ENCODE measurements around the gene SRSF9.

DNA sequence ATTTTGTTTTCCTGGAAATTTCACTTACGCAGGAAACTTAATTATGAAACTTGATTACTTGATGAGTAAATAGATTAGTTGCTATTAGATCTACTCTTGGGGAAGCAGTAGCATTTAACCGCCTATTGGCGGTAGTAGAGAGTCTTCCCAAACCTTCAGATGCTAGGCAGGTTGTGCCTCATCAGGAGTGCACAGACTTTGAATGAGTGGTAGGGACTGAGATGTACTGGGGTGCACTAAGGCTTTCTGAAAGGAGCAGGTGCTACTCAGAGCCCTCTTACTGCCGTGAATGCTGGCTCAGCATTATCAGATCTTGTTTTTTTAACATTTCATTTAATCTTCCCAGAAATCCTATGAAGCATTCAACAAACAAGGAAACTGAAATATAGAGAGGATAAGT lies 15.6 kb downstream of the SRSF9 start:
- TF ChIP-seq, protein P1, sequence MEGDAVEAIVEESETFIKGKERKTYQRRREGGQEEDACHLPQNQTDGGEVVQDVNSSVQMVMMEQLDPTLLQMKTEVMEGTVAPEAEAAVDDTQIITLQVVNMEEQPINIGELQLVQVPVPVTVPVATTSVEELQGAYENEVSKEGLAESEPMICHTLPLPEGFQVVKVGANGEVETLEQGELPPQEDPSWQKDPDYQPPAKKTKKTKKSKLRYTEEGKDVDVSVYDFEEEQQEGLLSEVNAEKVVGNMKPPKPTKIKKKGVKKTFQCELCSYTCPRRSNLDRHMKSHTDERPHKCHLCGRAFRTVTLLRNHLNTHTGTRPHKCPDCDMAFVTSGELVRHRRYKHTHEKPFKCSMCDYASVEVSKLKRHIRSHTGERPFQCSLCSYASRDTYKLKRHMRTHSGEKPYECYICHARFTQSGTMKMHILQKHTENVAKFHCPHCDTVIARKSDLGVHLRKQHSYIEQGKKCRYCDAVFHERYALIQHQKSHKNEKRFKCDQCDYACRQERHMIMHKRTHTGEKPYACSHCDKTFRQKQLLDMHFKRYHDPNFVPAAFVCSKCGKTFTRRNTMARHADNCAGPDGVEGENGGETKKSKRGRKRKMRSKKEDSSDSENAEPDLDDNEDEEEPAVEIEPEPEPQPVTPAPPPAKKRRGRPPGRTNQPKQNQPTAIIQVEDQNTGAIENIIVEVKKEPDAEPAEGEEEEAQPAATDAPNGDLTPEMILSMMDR (IDR thresholded peaks at IDR 0.05; ENCODE audit: low read depth, low read length, poor library complexity, severe bottlenecking): peak; percentile 69
- TF ChIP-seq EZH2phosphoT487 (IDR thresholded peaks at IDR 0.05; ENCODE audit: borderline replicate concordance, low read length): no peak

All from DOHH2 (cell line).